ENCODE results near the gene GOLGA2. TPM values are rescaled to one million over a fixed set of nuclear protein-coding genes. Genes with fewer than 3 reads are reported as not detected.

Gene GOLGA2
- total and polyA plus RNA-seq, 4 donors: 56.0 to 137 (median 89.7) TPM

DNA sequence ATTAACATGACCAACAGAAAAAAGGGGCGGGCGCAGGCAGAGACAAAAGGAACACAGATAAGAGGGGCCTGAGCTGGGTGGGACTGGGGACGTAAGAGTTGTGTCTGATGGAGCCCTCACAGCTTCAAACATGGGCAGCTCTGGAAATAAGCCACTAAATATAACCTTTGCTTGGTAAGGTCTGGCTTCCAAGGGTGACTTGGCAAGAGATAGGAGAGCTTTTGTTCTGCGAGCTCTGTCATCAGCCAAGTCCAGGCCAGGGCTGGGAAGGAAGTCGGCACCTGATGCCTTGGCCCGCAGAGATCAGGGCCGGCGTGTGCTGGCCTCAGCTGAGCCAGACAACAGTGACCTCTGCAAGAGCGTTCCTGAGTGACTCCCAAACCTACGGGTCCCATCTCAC lies 34.7 kb upstream of the GOLGA2 start:
- no peaks in the 10 kb centered on the region for H3K27me3 ChIP-seq (ENCODE audit: control insufficient read depth in 3 of 3, insufficient read depth in 3 of 3, low read length in 2 of 3)
- H3K9me3 ChIP-seq (ENCODE audit: control insufficient read depth in 4 of 4, insufficient read depth in 3 of 4, low read length in 3 of 4): no peaks in the 10 kb centered on the region
- WGBS, 2 donors: 89 to 92% methylated on average over 10 of the region's 10 CpGs
- peaks cover 0 to 3% (median 0%) of the 10 kb centered on the region in 5 donors for H3K4me1 ChIP-seq (ENCODE audit: control insufficient read depth in 5 of 5, insufficient read depth in 5 of 5, low read length in 5 of 5)
- H3K9ac ChIP-seq (ENCODE audit: insufficient read depth in 1 of 2, low read length in 2 of 2): no peak overlapping the region
- TF ChIP-seq, protein P1, sequence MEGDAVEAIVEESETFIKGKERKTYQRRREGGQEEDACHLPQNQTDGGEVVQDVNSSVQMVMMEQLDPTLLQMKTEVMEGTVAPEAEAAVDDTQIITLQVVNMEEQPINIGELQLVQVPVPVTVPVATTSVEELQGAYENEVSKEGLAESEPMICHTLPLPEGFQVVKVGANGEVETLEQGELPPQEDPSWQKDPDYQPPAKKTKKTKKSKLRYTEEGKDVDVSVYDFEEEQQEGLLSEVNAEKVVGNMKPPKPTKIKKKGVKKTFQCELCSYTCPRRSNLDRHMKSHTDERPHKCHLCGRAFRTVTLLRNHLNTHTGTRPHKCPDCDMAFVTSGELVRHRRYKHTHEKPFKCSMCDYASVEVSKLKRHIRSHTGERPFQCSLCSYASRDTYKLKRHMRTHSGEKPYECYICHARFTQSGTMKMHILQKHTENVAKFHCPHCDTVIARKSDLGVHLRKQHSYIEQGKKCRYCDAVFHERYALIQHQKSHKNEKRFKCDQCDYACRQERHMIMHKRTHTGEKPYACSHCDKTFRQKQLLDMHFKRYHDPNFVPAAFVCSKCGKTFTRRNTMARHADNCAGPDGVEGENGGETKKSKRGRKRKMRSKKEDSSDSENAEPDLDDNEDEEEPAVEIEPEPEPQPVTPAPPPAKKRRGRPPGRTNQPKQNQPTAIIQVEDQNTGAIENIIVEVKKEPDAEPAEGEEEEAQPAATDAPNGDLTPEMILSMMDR (IDR thresholded peaks at IDR 0.05; ENCODE audit: control extremely low read depth, extremely low read depth): no peak
- H3K4me3 ChIP-seq: no peak overlapping the region
- no peak for ATAC-seq (ENCODE audit: insufficient read depth, low FRiP score)
- H3K36me3 ChIP-seq (ENCODE audit: control insufficient read depth in 4 of 4, insufficient read depth in 4 of 4, low read length in 4 of 4): peaks cover 1 to 39% (median 7%) of the 10 kb centered on the region in 4 donors
- H3K27ac ChIP-seq (ENCODE audit: low read depth in 1 of 2, low read length in 1 of 2): peak overlapping the region in 1 of 2 donors; percentile 65
- DNase-seq: no peak

DNA sequence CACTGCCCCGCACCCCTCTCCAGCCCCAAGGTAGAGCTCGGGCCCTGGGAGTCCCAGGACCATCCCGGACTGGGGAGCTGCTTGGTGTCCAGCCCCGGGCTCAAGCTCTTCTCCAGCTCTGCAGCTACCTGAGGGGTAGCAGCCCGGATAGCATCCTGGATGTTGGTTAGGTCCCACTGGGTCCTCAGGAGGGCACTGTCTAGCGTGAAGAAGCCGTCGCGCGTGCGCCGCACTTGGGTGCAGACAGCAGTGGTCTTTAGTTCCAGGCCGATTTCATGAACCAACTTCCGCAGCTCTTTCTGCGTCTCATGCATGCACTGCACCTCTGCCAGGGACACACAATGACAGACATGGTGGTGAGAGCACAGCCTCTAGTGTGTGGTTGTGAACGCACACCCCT lies 33.7 kb upstream of the GOLGA2 start:
- no peak overlapping the region for H3K9ac ChIP-seq (ENCODE audit: insufficient read depth in 1 of 2, low read length in 2 of 2)
- no peaks in the 10 kb centered on the region for H3K27me3 ChIP-seq (ENCODE audit: control insufficient read depth in 3 of 3, insufficient read depth in 3 of 3, low read length in 2 of 3)
- no peak overlapping the region for H3K27ac ChIP-seq (ENCODE audit: low read depth in 1 of 2, low read length in 1 of 2)
- peaks cover 0 to 3% (median 0%) of the 10 kb centered on the region in 5 donors for H3K4me1 ChIP-seq (ENCODE audit: control insufficient read depth in 5 of 5, insufficient read depth in 5 of 5, low read length in 5 of 5)
- no peak overlapping the region for H3K4me3 ChIP-seq
- WGBS, 2 donors: 96 to 97% methylated on average over 16 of the region's 16 CpGs
- H3K36me3 ChIP-seq (ENCODE audit: control insufficient read depth in 4 of 4, insufficient read depth in 4 of 4, low read length in 4 of 4): peaks cover 0 to 33% (median 3%) of the 10 kb centered on the region in 4 donors
- H3K9me3 ChIP-seq (ENCODE audit: control insufficient read depth in 4 of 4, insufficient read depth in 3 of 4, low read length in 3 of 4): no peaks in the 10 kb centered on the region
- DNase-seq (no peak), ATAC-seq (ENCODE audit: insufficient read depth, low FRiP score) (no peak)
- TF ChIP-seq, protein P1 (IDR thresholded peaks at IDR 0.05; ENCODE audit: control extremely low read depth, extremely low read depth): no peak

DNA sequence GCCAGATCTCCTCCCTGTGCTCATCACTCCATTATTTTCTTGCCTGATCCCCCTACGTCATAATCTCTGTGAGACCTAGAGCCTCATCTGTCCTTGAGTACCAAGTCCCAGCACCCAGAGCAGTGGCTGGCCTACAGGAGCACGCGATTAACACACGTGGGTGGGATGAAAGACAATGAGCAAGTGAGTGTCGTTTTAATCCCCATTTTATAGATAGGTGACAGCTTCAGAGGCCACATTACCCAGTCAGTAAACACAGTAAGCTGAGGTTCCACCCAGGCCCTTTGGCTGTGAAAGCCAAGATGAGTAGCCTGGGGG lies 29.1 kb upstream of the GOLGA2 start:
- H3K9me3 ChIP-seq (ENCODE audit: control insufficient read depth in 4 of 4, insufficient read depth in 3 of 4, low read length in 3 of 4): no peaks in the 10 kb centered on the region
- H3K27ac ChIP-seq (ENCODE audit: low read depth in 1 of 2, low read length in 1 of 2): no peak overlapping the region
- DNase-seq (no peak), ATAC-seq (ENCODE audit: insufficient read depth, low FRiP score) (no peak)
- no peaks in the 10 kb centered on the region for H3K4me1 ChIP-seq (ENCODE audit: control insufficient read depth in 5 of 5, insufficient read depth in 5 of 5, low read length in 5 of 5)
- TF ChIP-seq, protein P1 (IDR thresholded peaks at IDR 0.05; ENCODE audit: control extremely low read depth, extremely low read depth): no peak
- H3K36me3 ChIP-seq (ENCODE audit: control insufficient read depth in 4 of 4, insufficient read depth in 4 of 4, low read length in 4 of 4): peaks cover 0 to 12% (median 3%) of the 10 kb centered on the region in 4 donors
- no peak overlapping the region for H3K9ac ChIP-seq (ENCODE audit: insufficient read depth in 1 of 2, low read length in 2 of 2)
- H3K4me3 ChIP-seq: no peak overlapping the region
- WGBS, 2 donors: 77 to 81% methylated on average over 5 of the region's 5 CpGs
- H3K27me3 ChIP-seq (ENCODE audit: control insufficient read depth in 3 of 3, insufficient read depth in 3 of 3, low read length in 2 of 3): no peaks in the 10 kb centered on the region

Measured in lung (tissue), 12 donors.